Measurements from ENCODE around the gene SYCP1.

Gene SYCP1

GRCh38 chr1:114844270-114844669 lies 10.4 kb upstream of the SYCP1 start:
- Histone ChIP-seq H3K4me3 (ENCODE audit: low read depth, low read length) (no peak overlapping the region), H3K36me3 (ENCODE audit: control insufficient read depth in 2 of 2, insufficient read depth in 1 of 2, low read length in 2 of 2) (no peaks in the 10 kb centered on the region), H3K4me1 (ENCODE audit: control insufficient read depth, insufficient read depth, low read length) (no peaks in the 10 kb centered on the region), H3K27ac (ENCODE audit: extremely low read depth, low read depth, low read length) (no peak overlapping the region), H3K9me3 (ENCODE audit: control insufficient read depth, insufficient read depth, low read depth, low read length) (no peaks in the 10 kb centered on the region)
- CTCF ChIA-PET, result no interaction called here
- TF ChIP-seq ZNF155 (tag by site-specific recombination; IDR thresholded peaks at IDR 0.05), result no peak
- no peak for TF ChIP-seq ZNF514 (tag by site-specific recombination; IDR thresholded peaks at IDR 0.05)
- no peak for TF ChIP-seq ZNF830 (tag by site-specific recombination; IDR thresholded peaks at IDR 0.05; ENCODE audit: low read depth)
- TF ChIP-seq ZBTB44 (tag by site-specific recombination; IDR thresholded peaks at IDR 0.05), result no peak
- TF ChIP-seq ZNF311 (tag by site-specific recombination; IDR thresholded peaks at IDR 0.05; ENCODE audit: borderline replicate concordance), result no peak
- TF ChIP-seq ZNF843 (tag by site-specific recombination; IDR thresholded peaks at IDR 0.05), result no peak
- TF ChIP-seq ZNF585B (tag by site-specific recombination; IDR thresholded peaks at IDR 0.05), result no peak
- TF ChIP-seq ZNF488 (tag by site-specific recombination; IDR thresholded peaks at IDR 0.05), result no peak
- TF ChIP-seq ZNF677 (tag by site-specific recombination; IDR thresholded peaks at IDR 0.05), result no peak
- POLR2A ChIA-PET, result no interaction called here

- ChIA-PET POLR2A (no interaction called here), CTCF (no interaction called here)
- Histone ChIP-seq H3K4me1 (ENCODE audit: control insufficient read depth, insufficient read depth, low read length) (no peaks in the 10 kb centered on the region), H3K4me3 (ENCODE audit: low read depth, low read length) (no peak overlapping the region), H3K9me3 (ENCODE audit: control insufficient read depth, insufficient read depth, low read depth, low read length) (no peaks in the 10 kb centered on the region), H3K36me3 (ENCODE audit: control insufficient read depth in 2 of 2, insufficient read depth in 1 of 2, low read length in 2 of 2) (no peaks in the 10 kb centered on the region), H3K27ac (ENCODE audit: extremely low read depth, low read depth, low read length) (no peak overlapping the region)
- TF ChIP-seq ZNF510 (tag by site-specific recombination; IDR thresholded peaks at IDR 0.05; ENCODE audit: insufficient replicate concordance), result no peak
- no peak for TF ChIP-seq ZSCAN23 (tag by site-specific recombination; IDR thresholded peaks at IDR 0.05)
- no peak for TF ChIP-seq ZNF791 (tag by site-specific recombination; IDR thresholded peaks at IDR 0.05)
- no peak for TF ChIP-seq ZNF221 (tag by site-specific recombination; IDR thresholded peaks at IDR 0.05; ENCODE audit: borderline replicate concordance)
- TF ChIP-seq ZNF19 (tag by site-specific recombination; IDR thresholded peaks at IDR 0.05; ENCODE audit: low read depth), result no peak
- no peak for TF ChIP-seq ZNF768 (tag by site-specific recombination; IDR thresholded peaks at IDR 0.05)
- no peak for TF ChIP-seq MZF1 (tag by site-specific recombination; IDR thresholded peaks at IDR 0.05; ENCODE audit: borderline replicate concordance)
- no peak for TF ChIP-seq ZFP41 (tag by site-specific recombination; IDR thresholded peaks at IDR 0.05; ENCODE audit: borderline replicate concordance)
- TF ChIP-seq TCF7L2 (IDR thresholded peaks at IDR 0.05; ENCODE audit: borderline replicate concordance, low read depth, low read length), result no peak
- TF ChIP-seq ZFP3 (tag by site-specific recombination; IDR thresholded peaks at IDR 0.05; ENCODE audit: low read depth), result no peak
- no peak for TF ChIP-seq ZNF654 (tag by site-specific recombination; IDR thresholded peaks at IDR 0.05; ENCODE audit: low read depth)
- TF ChIP-seq ZNF211 (tag by site-specific recombination; IDR thresholded peaks at IDR 0.05; ENCODE audit: low read depth), result no peak
- no peak for TF ChIP-seq ZNF670 (tag by site-specific recombination; IDR thresholded peaks at IDR 0.05; ENCODE audit: low read depth)
- no peak for TF ChIP-seq ZNF341 (tag by site-specific recombination; IDR thresholded peaks at IDR 0.05; ENCODE audit: low read depth)
- TF ChIP-seq ZSCAN5A (tag by site-specific recombination; IDR thresholded peaks at IDR 0.05), result no peak
- TF ChIP-seq YY1 (tag by site-specific recombination; IDR thresholded peaks at IDR 0.05), result no peak
- TF ChIP-seq ZNF37A (tag by site-specific recombination; IDR thresholded peaks at IDR 0.05), result no peak
- TF ChIP-seq YY2 (tag by site-specific recombination; IDR thresholded peaks at IDR 0.05), result no peak
- TF ChIP-seq ZNF112 (tag by site-specific recombination; IDR thresholded peaks at IDR 0.05), result no peak
- no peak for TF ChIP-seq ZNF266 (tag by site-specific recombination; IDR thresholded peaks at IDR 0.05; ENCODE audit: low read depth)
Observed at GRCh38 chr1:114853584-114853983, 1.1 kb upstream of the SYCP1 start.
